Spleen (tissue), 11 donors: ENCODE data around the gene AAR2. TPM values are rescaled to one million over a fixed set of nuclear protein-coding genes. Genes with fewer than 3 reads are reported as not detected.

Experiments
- DNase-seq: peaks from one replicate; pipeline ENCODE4 v3.0.0-alpha.2; 2020
- H3K27ac ChIP-seq, 8 donors: fragments of 200-600 bp; sonication (generic) in 7 of 8; 1 replicate in 4 of 8; 2 replicates in 4 of 8; pipeline versions ENCODE4 v1.5.0 to v1.8.0; 2016 to 2021; ENCODE audit warnings: inconsistent platforms in 4 of 8, mild to moderate bottlenecking in 4 of 8, moderate library complexity in 1 of 8
- H3K27me3 ChIP-seq, 7 donors: fragments of 200-600 bp; sonication (generic) in 6 of 7; replicated peaks in 1 of 7; 1 replicate in 4 of 7; 2 replicates in 3 of 7; pipeline versions ENCODE4 v1.5.0 to v1.8.0; 2016 to 2021; ENCODE audit warnings: inconsistent platforms in 3 of 7, mild to moderate bottlenecking in 1 of 7
- H3K36me3 ChIP-seq, 6 donors: fragments of 200-600 bp; sonication (generic) in 5 of 6; 1 replicate in 4 of 6; 2 replicates in 2 of 6; pipeline versions ENCODE4 v1.5.0 to v1.8.0; 2016 to 2021; ENCODE audit warnings: inconsistent platforms in 2 of 6
- H3K4me1 ChIP-seq, 6 donors: fragments of 200-600 bp; sonication (generic) in 5 of 6; 1 replicate in 3 of 6; 2 replicates in 3 of 6; pipeline versions ENCODE4 v1.5.0 to v1.8.0; 2016 to 2021; ENCODE audit warnings: inconsistent platforms in 3 of 6
- H3K4me3 ChIP-seq, 8 donors: fragments of 200-600 bp; sonication (generic) in 7 of 8; 1 replicate in 4 of 8; 2 replicates in 4 of 8; pipeline versions ENCODE4 v1.5.0 to v1.8.0; 2016 to 2021; ENCODE audit warnings: inconsistent platforms in 4 of 8, mild to moderate bottlenecking in 4 of 8, moderate library complexity in 2 of 8
- H3K9me3 ChIP-seq, 8 donors: fragments of 200-600 bp; sonication (generic) in 7 of 8; 1 replicate in 4 of 8; 2 replicates in 4 of 8; pipeline versions ENCODE4 v1.5.0 to v1.8.0; 2016 to 2021; ENCODE audit warnings: inconsistent platforms in 4 of 8
- CTCF ChIP-seq, 11 experiments: fragments of 200-600 bp in 7 of 11; fragments of 450-650 bp in 4 of 11; sonication (generic) in 4 of 11; IDR thresholded peaks in 8 of 11; conservative IDR thresholded peaks in 3 of 11; 1 replicate in 7 of 11; 2 replicates in 4 of 11; pipeline versions ENCODE4 v1.4.0 to v1.8.0; 2016 to 2021; ENCODE audit warnings: antibody characterized with exemption in 11 of 11, inconsistent platforms in 4 of 11, mild to moderate bottlenecking in 1 of 11
- POLR2A ChIP-seq, 3 donors: fragments of 450-650 bp; IDR thresholded peaks; one replicate each; pipeline ENCODE4 v1.5.1; 2017; ENCODE audit warnings: antibody characterized with exemption in 3 of 3, mild to moderate bottlenecking in 1 of 3
- POLR2AphosphoS5 ChIP-seq, 3 donors: sonication (generic); formaldehyde crosslinking; IDR thresholded peaks; one replicate each; pipeline ENCODE4 v1.5.1; 2017; ENCODE audit warnings: antibody characterized with exemption in 3 of 3
- WGBS, 5 donors: extraction: QIAGEN DNeasy Blood & Tissue Kit in 3 of 5; methylation state at CpG; one replicate each; pipeline versions ENCODE4 v1.1.5 to v1.1.7; 2013 to 2018; 5-methylcytosine and 5-hydroxymethylcytosine counted together
- intact Hi-C: fragments of 100-400 bp; cut with DNase I; formaldehyde crosslinking; loops from one replicate; pipeline ENCODE4 v1.15.0; 2023; ENCODE audit warnings: low total_unique reads
- polyA plus RNA-seq, 3 donors: library from polyadenylated mRNA; stranded (reverse); fragments of 200-250 nt; gene quantifications; one replicate each; pipeline ENCODE4 v1.2.1, GENCODE V29; 2013
- total RNA-seq, 7 donors: library from RNA; depleted of rRNA in 3 of 7; stranded (reverse); fragments of >200 nt in 3 of 7; fragmentation: NEBNext Ultra II Directional in 4 of 7; extraction: Animal tissue kit (Norgen Biotek cat#: 25700) in 4 of 7; gene quantifications; one replicate each; pipeline versions ENCODE4 v1.1.0 to v1.2.1, GENCODE V29; 2016 to 2021
- donor health status: healthy with polysubstance abuse.
- donor health status: DM: no; HTN: no; CAD: no; lungs with moderate emphysema.
- donor health status: DM: no; HTN: no; CAD: no.
- donor health status: Bipolar disorder and iron deficiency.
- donor health status: healthy.
- donor health status: DM: no; HTN: no; CAD: no.
- donor health status: DM: yes; HTN: yes; CAD: no.

AAR2 gene
- total and polyA plus RNA-seq, 10 donors: 13.3 to 30.0 (median 20.7) TPM

DNA sequence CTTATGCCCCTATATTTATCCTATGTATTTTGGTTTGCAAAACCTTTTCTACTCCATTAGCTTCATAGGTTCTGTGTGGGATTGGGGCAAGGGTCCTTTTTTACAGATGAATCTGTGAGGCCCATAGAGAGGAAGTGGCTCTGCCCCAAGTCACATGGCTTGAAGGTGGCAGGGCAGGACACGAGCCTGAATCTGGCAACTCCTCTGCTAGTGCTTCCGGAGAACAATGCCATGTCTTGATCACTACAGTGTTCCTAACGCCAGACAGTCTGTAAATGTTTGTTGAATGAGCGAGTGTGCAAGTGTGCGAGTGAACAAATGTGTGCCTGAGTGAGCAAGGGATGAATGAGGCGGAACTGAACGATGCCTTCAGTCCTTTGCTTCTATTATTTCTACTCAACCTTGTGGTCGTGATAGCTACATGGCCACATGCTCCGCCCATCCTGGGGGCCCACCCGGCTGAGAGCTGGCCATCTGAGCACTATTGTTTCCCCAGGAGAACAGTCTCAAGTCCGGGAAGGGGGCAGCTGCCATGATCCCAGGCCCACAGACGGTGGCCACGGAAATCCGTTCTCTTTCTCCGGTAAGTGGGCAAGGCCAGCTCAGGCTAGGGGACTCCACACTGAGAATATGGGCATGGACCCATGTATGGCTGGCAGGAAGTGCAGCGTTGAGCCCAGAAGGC, 17.8 kb upstream of the AAR2 start:
- 71 to 82% (median 80%) methylated on average over 16 of the region's 16 CpGs for WGBS, 5 donors
- H3K36me3 ChIP-seq: peaks cover 0 to 5% (median 0%) of the 10 kb centered on the region in 6 donors
- intact Hi-C loops: loop anchor here (5.0 kb wide), 1 partner anchor 219 kb away; no protein-coding TSS in a partner anchor
- no peaks in the 10 kb centered on the region for H3K27me3 ChIP-seq
- no peaks in the 10 kb centered on the region for H3K4me1 ChIP-seq
- TF ChIP-seq POLR2AphosphoS5 (IDR thresholded peaks at IDR 0.05) (no peak), POLR2A (IDR thresholded peaks at IDR 0.05) (no peak), CTCF (IDR thresholded peaks at IDR 0.05 in 8 of 11, conservative IDR thresholded peaks at IDR 0.05 in 3 of 11) (no peak)
- H3K4me3 ChIP-seq: no peak overlapping the region
- H3K27ac ChIP-seq: no peak overlapping the region
- peak; percentile 32 for DNase-seq
- no peaks in the 10 kb centered on the region for H3K9me3 ChIP-seq

DNA sequence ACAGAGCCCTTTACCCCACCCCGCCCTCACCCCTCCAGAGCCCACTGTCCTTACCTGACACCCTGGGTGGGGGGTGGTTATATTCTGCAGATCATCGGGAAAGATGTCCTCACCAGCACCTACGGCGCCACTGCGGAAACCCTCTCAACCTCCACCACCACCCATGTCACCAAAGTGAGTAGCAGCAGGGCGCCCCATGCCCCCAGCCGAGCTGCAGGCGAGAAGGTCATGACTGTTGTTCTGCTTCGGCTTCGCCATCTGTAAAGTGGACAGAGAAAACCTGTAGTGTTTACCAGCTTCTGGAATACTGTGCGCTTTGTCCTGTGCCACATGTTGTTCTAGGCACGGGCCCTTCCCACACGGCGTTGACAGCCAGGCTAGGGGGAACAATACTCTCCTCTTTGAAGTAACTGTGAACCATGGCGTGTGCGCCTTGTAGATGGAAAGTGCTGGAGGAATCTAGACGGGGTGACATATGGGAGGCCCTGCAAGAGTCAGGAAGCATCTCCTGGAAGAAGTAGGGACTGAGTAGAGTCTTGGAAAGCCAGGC, 16.5 kb upstream of the AAR2 start:
- intact Hi-C loops: loop anchor here (5.0 kb wide), 1 partner anchor 218 kb away; no protein-coding TSS in a partner anchor
- DNase-seq: peak; percentile 41
- Histone ChIP-seq H3K4me1 (no peaks in the 10 kb centered on the region), H3K27ac (no peak overlapping the region), H3K4me3 (no peak overlapping the region), H3K27me3 (no peaks in the 10 kb centered on the region), H3K36me3 (peaks cover 0 to 5% (median 0%) of the 10 kb centered on the region in 6 donors), H3K9me3 (no peaks in the 10 kb centered on the region)
- TF ChIP-seq CTCF (IDR thresholded peaks at IDR 0.05 in 8 of 11, conservative IDR thresholded peaks at IDR 0.05 in 3 of 11): no peak
- no peak for TF ChIP-seq POLR2AphosphoS5 (IDR thresholded peaks at IDR 0.05)
- no peak for TF ChIP-seq POLR2A (IDR thresholded peaks at IDR 0.05)
- 92 to 96% (median 94%) methylated on average over 17 of the region's 17 CpGs for WGBS, 5 donors

DNA sequence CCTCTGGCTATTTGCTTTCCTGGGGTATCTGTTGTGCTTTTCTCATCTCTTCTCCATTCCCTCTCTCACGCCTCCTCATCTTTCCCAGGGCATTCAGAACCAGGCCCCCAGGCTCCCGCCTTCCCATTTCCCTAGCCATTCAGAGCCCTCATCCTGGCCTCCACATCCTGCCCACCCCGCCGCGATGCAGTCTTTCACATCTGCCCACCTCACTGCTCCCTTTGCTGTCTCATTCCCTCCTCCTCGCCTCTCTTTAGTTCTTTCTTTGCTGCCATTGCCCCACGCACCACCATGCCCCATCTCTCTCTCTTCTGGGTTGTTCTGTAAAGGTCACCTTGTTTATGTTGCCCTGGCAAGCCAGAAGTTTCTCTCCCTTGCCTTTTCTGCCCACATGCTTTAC, 10.6 kb upstream of the AAR2 start:
- intact Hi-C loops: no loop called here
- no peak for DNase-seq
- peaks cover 0 to 7% (median 0%) of the 10 kb centered on the region in 6 donors for H3K36me3 ChIP-seq
- H3K9me3 ChIP-seq: no peaks in the 10 kb centered on the region
- no peak overlapping the region for H3K4me3 ChIP-seq
- peaks cover 0 to 4% (median 0%) of the 10 kb centered on the region in 6 donors for H3K4me1 ChIP-seq
- TF ChIP-seq CTCF (IDR thresholded peaks at IDR 0.05 in 8 of 11, conservative IDR thresholded peaks at IDR 0.05 in 3 of 11) (no peak), POLR2AphosphoS5 (IDR thresholded peaks at IDR 0.05) (no peak), POLR2A (IDR thresholded peaks at IDR 0.05) (no peak)
- no peaks in the 10 kb centered on the region for H3K27me3 ChIP-seq
- WGBS, 5 donors: 85 to 93% (median 89%) methylated on average over 7 of the region's 7 CpGs
- no peak overlapping the region for H3K27ac ChIP-seq

DNA sequence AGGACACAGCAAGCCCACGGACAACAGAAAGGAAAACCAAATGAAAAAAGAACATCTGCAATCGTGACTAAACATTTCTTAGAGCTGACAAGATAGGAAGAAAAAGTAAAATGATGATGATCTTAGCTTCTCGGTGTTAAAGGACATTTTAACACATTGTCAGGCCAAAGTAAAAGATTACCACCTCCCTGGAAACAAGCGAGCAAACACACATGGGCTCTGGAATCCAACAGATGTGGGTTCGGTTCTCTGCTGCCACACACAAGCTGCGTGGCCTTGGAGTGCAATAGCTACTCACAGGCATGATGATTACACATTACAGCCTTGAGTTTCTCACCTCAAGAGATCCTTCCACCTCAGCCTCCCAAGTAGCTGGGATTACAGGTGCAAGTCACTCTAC, 7.5 kb upstream of the AAR2 start:
- TF ChIP-seq POLR2AphosphoS5 (IDR thresholded peaks at IDR 0.05) (no peak), CTCF (IDR thresholded peaks at IDR 0.05 in 8 of 11, conservative IDR thresholded peaks at IDR 0.05 in 3 of 11) (no peak), POLR2A (IDR thresholded peaks at IDR 0.05) (no peak)
- Histone ChIP-seq H3K9me3 (no peaks in the 10 kb centered on the region), H3K4me3 (no peak overlapping the region), H3K27ac (no peak overlapping the region), H3K4me1 (peaks cover 0 to 4% (median 0%) of the 10 kb centered on the region in 6 donors), H3K36me3 (peaks cover 0 to 7% (median 0%) of the 10 kb centered on the region in 6 donors), H3K27me3 (peaks cover 0 to 4% (median 0%) of the 10 kb centered on the region in 7 donors)
- 31 to 54% (median 45%) methylated on average over 6 of the region's 6 CpGs for WGBS, 5 donors
- DNase-seq: no peak
- intact Hi-C loops: no loop called here
